Right cardiac atrium (tissue), 5 donors: ENCODE data around the gene BHLHA15. TPM values are rescaled to one million over a fixed set of nuclear protein-coding genes. Genes with fewer than 3 reads are reported as not detected.
A peak's percentile ranks its signal among the peaks of the same experiment; 100 is the strongest.

ENCODE experiments used
- ATAC-seq, 2 donors: fragments of 200-7000 bp; cut with Tn5 transposase; one replicate each; pipeline versions ENCODE4 v1.8.0 to v1.9.1; 2020; ENCODE audit warnings: moderate library complexity in 2 of 2, mild to moderate bottlenecking in 1 of 2
- DNase-seq, 3 donors: peaks; one replicate each; pipeline ENCODE4 v3.0.0-alpha.2; 2020
- H3K27ac ChIP-seq: one replicate; pipeline ENCODE4 v1.5.1; 2013; ENCODE audit warnings: mild to moderate bottlenecking, low read length, control low read depth, moderate library complexity
- H3K27me3 ChIP-seq: one replicate; pipeline ENCODE4 v1.6.1; 2013; ENCODE audit not compliant: control insufficient read depth, insufficient read depth
- H3K4me1 ChIP-seq: one replicate; pipeline ENCODE4 v1.6.1; 2013; ENCODE audit warnings: low read length; ENCODE audit not compliant: control insufficient read depth, insufficient read depth
- H3K4me3 ChIP-seq: one replicate; pipeline ENCODE4 v1.5.1; 2013; ENCODE audit warnings: low read length, control low read depth
- H3K9me3 ChIP-seq: one replicate; pipeline ENCODE4 v1.6.1; 2013; ENCODE audit warnings: low read length; ENCODE audit not compliant: control insufficient read depth
- WGBS: extraction: QIAGEN DNeasy Blood & Tissue Kit; methylation state at CpG from one replicate; pipeline ENCODE4 v1.1.7; 2013; 5-methylcytosine and 5-hydroxymethylcytosine counted together
- intact Hi-C, 4 donors: fragments of 100-400 bp; cut with DNase I; formaldehyde crosslinking; loops; one replicate each; pipeline versions ENCODE4 v1.11.0 to v1.14.0; 2022 to 2023
- polyA plus RNA-seq: library from polyadenylated mRNA; stranded (reverse); fragments of 200-250 nt; gene quantifications from one replicate; pipeline ENCODE4 v1.2.3, GENCODE V29; 2013
- total RNA-seq, 4 donors: library from RNA; stranded (reverse); fragmentation: NEBNext Ultra II Directional; extraction: Animal tissue kit (Norgen Biotek cat#: 25700); gene quantifications; one replicate each; pipeline ENCODE4 v1.2.1, GENCODE V29; 2021
- donor health status: healthy with polysubstance abuse.
- donor health status: DM: no; HTN: yes; CAD: no.
- donor health status: DM: no; HTN: no; CAD: no.
- donor health status: DM: no; HTN: yes; CAD: no; lungs with severe emphysema.
- donor health status: DM: yes; HTN: yes; CAD: no.

The BHLHA15 gene
- total and polyA plus RNA-seq, 5 donors = 0.53 to 0.57 TPM; not detected in 3

GRCh38 chr7:98221611-98222532 is 10.6 kb downstream of the BHLHA15 start:
- DNase-seq = peak in 2 of 3 donors; percentile 26 to 44
- no peak overlapping the region for H3K4me3 ChIP-seq
- peak; percentile 7 to 11 for ATAC-seq
- no peaks in the 10 kb centered on the region for H3K4me1 ChIP-seq
- no peak overlapping the region for H3K27ac ChIP-seq
- no peaks in the 10 kb centered on the region for H3K9me3 ChIP-seq
- no peaks in the 10 kb centered on the region for H3K27me3 ChIP-seq
- intact Hi-C loops = no loop called here
- WGBS = 95% methylated on average over 34 of the region's 34 CpGs

GRCh38 chr7:98222533-98223195 is 11.4 kb downstream of the BHLHA15 start:
- Histone ChIP-seq H3K4me3 (no peak overlapping the region), H3K27ac (no peak overlapping the region), H3K4me1 (no peaks in the 10 kb centered on the region), H3K27me3 (no peaks in the 10 kb centered on the region), H3K9me3 (no peaks in the 10 kb centered on the region)
- intact Hi-C loops = no loop called here
- 94% methylated on average over 30 of the region's 30 CpGs for WGBS
- ATAC-seq = peak in 1 of 2 donors; percentile 14
- DNase-seq = peak in 2 of 3 donors; percentile 36 to 50

- peak in 2 of 3 donors; percentile 6 to 27 for DNase-seq
- WGBS = 83% methylated on average over 15 of the region's 15 CpGs
- Histone ChIP-seq H3K4me1 (no peaks in the 10 kb centered on the region), H3K27me3 (no peaks in the 10 kb centered on the region), H3K9me3 (no peaks in the 10 kb centered on the region), H3K4me3 (no peak overlapping the region), H3K27ac (no peak overlapping the region)
- no peak for ATAC-seq
- intact Hi-C loops = no loop called here
Measured at GRCh38 chr7:98223351-98223897, 12.2 kb downstream of the BHLHA15 start.

- WGBS = 90% methylated on average over 21 of the region's 21 CpGs
- peak in 2 of 3 donors; percentile 50 to 52 for DNase-seq
- H3K27me3 ChIP-seq = no peaks in the 10 kb centered on the region
- H3K27ac ChIP-seq = no peak overlapping the region
- no peak overlapping the region for H3K4me3 ChIP-seq
- intact Hi-C loops = no loop called here
- H3K4me1 ChIP-seq = no peaks in the 10 kb centered on the region
- no peaks in the 10 kb centered on the region for H3K9me3 ChIP-seq
- peak in 1 of 2 donors; percentile 22 for ATAC-seq
Measured at GRCh38 chr7:98223898-98224700, 12.9 kb downstream of the BHLHA15 start.

- Histone ChIP-seq H3K9me3 (no peaks in the 10 kb centered on the region), H3K27ac (no peak overlapping the region), H3K4me1 (no peaks in the 10 kb centered on the region), H3K4me3 (no peak overlapping the region), H3K27me3 (no peaks in the 10 kb centered on the region)
- DNase-seq (peak in 2 of 3 donors; percentile 41 to 60), ATAC-seq (no peak)
- intact Hi-C loops = no loop called here
- 93% methylated on average over 21 of the region's 21 CpGs for WGBS
Measured at GRCh38 chr7:98224701-98225181, 13.5 kb downstream of the BHLHA15 start.

- 86% methylated on average over 16 of the region's 16 CpGs for WGBS
- H3K4me3 ChIP-seq = no peak overlapping the region
- ATAC-seq = no peak
- H3K27me3 ChIP-seq = no peaks in the 10 kb centered on the region
- H3K9me3 ChIP-seq = no peaks in the 10 kb centered on the region
- intact Hi-C loops = no loop called here
- DNase-seq = peak in 2 of 3 donors; percentile 6 to 18
- no peak overlapping the region for H3K27ac ChIP-seq
- no peaks in the 10 kb centered on the region for H3K4me1 ChIP-seq
Measured at GRCh38 chr7:98225913-98226614, 14.8 kb downstream of the BHLHA15 start.

GRCh38 chr7:98227939-98228338 is 16.7 kb downstream of the BHLHA15 start:
- no peak overlapping the region for H3K4me3 ChIP-seq
- no peaks in the 10 kb centered on the region for H3K4me1 ChIP-seq
- DNase-seq = peak in 2 of 3 donors; percentile 45 to 51
- H3K27ac ChIP-seq = no peak overlapping the region
- ATAC-seq = no peak
- no peaks in the 10 kb centered on the region for H3K27me3 ChIP-seq
- no peaks in the 10 kb centered on the region for H3K9me3 ChIP-seq
- 85% methylated on average over 18 of the region's 18 CpGs for WGBS
- intact Hi-C loops = no loop called here

- H3K9me3 ChIP-seq = no peaks in the 10 kb centered on the region
- H3K4me1 ChIP-seq = no peaks in the 10 kb centered on the region
- WGBS = 92% methylated on average over 16 of the region's 16 CpGs
- intact Hi-C loops = no loop called here
- DNase-seq = peak in 2 of 3 donors; percentile 19 to 50
- H3K4me3 ChIP-seq = no peak overlapping the region
- H3K27me3 ChIP-seq = no peaks in the 10 kb centered on the region
- ATAC-seq = no peak
- no peak overlapping the region for H3K27ac ChIP-seq
Measured at GRCh38 chr7:98228801-98229200, 17.6 kb downstream of the BHLHA15 start.

- Histone ChIP-seq H3K27me3 (no peaks in the 10 kb centered on the region), H3K4me1 (no peaks in the 10 kb centered on the region), H3K4me3 (no peak overlapping the region), H3K27ac (no peak overlapping the region), H3K9me3 (no peaks in the 10 kb centered on the region)
- 86% methylated on average over 11 of the region's 11 CpGs for WGBS
- intact Hi-C loops = no loop called here
- ATAC-seq (no peak), DNase-seq (peak in 2 of 3 donors; percentile 36 to 44)
Measured at GRCh38 chr7:98229441-98229840, 18.2 kb downstream of the BHLHA15 start.
